Activated CD4-positive, alpha-beta T cell treated with anti-CD3 and anti-CD28 coated beads for 48 hours (primary cell): ENCODE results near the gene FFAR3.

ENCODE experiments used
- DNase-seq: peaks from one replicate; pipeline ENCODE4 v3.0.0-alpha.2; 2020

Gene FFAR3

GRCh38 chr19:35404879-35405622 is 46.8 kb downstream of the FFAR3 start:
- DNase-seq, result peak; percentile 89

GRCh38 chr19:35407619-35408018 is 49.4 kb downstream of the FFAR3 start:
- no peak for DNase-seq

DNA sequence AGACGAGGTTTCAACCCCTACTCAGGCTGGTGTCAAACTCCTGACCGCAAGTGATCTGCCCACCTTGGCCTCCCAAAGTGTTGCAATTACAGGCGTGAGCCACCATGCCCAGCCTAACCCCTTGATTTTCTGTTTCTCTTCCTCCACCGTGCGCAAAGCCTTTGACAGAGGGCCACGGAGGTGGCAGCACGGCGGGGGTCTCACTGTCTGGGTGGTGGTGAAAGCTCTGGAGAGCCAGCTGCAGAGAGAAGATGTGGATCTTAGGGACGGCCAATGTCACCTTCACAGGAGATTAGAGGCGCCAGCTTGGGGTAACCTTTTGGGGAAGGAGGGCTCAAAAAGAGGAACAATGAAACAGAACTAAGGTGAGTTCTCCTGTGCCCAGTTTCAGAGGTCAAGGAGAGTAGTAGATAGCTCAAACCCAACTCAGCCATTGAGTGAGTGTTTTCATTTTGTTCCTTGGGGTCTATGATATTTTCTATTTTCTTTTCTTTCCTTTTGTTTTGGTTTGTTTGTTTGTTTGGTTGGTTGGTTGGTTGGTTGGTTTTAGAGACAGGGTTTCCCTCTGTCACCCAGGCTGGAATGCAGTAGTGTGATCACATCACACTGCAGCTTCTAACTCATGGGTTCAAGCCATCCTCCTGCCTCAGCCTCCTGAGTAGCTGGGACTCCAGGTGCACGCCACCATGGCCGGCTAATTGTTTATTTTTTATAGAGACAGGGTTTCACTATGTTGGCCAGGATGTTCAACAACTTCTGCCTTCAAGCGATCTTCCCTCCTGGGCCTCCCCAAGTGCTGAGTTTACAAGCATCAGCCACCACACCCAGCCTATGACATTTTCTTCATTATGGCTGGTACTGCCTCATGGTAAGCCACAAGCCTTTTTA is 50.3 kb downstream of the FFAR3 start:
- DNase-seq, result no peak

DNA sequence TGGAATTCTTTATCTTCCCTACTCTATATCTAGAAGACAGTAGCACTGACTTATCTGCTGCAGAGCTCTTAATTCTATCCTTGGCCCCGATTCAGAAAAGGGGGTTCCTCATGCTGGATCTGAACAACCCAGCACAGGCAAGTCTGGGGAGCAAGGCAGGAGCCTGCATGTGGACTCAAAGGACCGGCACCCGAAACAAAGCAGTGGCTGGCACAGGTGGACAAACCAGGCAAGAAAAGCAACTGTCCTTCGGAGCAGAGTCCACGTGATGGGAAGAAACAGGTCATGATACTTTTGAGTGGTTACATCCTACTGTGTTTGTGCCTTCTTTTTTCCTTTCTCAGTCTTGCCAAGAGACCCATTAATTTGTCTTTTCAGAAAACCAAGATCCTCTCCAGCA is 50.9 kb downstream of the FFAR3 start:
- no peak for DNase-seq
